HCT116 (cell line): ENCODE data around the gene STAM2.
"Not testable (repeated sequence)": the region's sequence is repeated elsewhere in the genome, so short reads cannot be mapped to it uniquely, and the experiment has no call there.

Source experiments
- ATF3 ChIP-seq: IDR thresholded peaks from 2 replicates; pipeline ENCODE4 v1.6.1; 2012
- CTCF ChIP-seq, 3 experiments: fragments of 200-600 bp in 1 of 3; sonication (generic) in 1 of 3; IDR thresholded peaks in 2 of 3; conservative IDR thresholded peaks in 1 of 3; 2 replicates each; pipeline ENCODE4 v1.5.1; 2012 to 2017; ENCODE audit warnings: low read depth in 2 of 3, low read length in 2 of 3, antibody characterized with exemption in 1 of 3, borderline replicate concordance in 1 of 3, control low read depth in 1 of 3, mild to moderate bottlenecking in 1 of 3, mixed read lengths in 1 of 3, mixed run types in 1 of 3, moderate library complexity in 1 of 3; ENCODE audit not compliant: insufficient read depth in 1 of 3
- EGR1 ChIP-seq: IDR thresholded peaks from 2 replicates; pipeline ENCODE4 v1.6.1; 2012; ENCODE audit warnings: low read depth
- EZH2 ChIP-seq: fragments of 200-600 bp; sonication (generic); IDR thresholded peaks from 2 replicates; pipeline ENCODE4 v1.6.1; 2017; ENCODE audit warnings: antibody characterized with exemption, mixed run types
- EZH2phosphoT487 ChIP-seq: fragments of 200-600 bp; IDR thresholded peaks from 2 replicates; pipeline ENCODE4 v1.6.1; 2018; ENCODE audit warnings: antibody characterized with exemption, borderline replicate concordance
- FOSL1 ChIP-seq: IDR thresholded peaks from 2 replicates; pipeline ENCODE4 v1.6.1; 2012; ENCODE audit warnings: low read depth
- MAX ChIP-seq: IDR thresholded peaks from 2 replicates; pipeline ENCODE4 v1.6.1; 2012
- POLR2A ChIP-seq: IDR thresholded peaks from 2 replicates; pipeline ENCODE4 v1.7.0; 2011; ENCODE audit warnings: borderline replicate concordance; ENCODE audit not compliant: insufficient read depth, insufficient read length; ENCODE audit errors: extremely low read depth
- POLR2AphosphoS5 ChIP-seq: IDR thresholded peaks from 2 replicates; pipeline ENCODE4 v1.6.1; 2011; ENCODE audit warnings: mild to moderate bottlenecking, low read depth, low read length, moderate library complexity
- RAD21 ChIP-seq: IDR thresholded peaks from 2 replicates; pipeline ENCODE4 v1.6.1; 2012; ENCODE audit warnings: low read depth, mild to moderate bottlenecking
- REST ChIP-seq: IDR thresholded peaks from 2 replicates; pipeline ENCODE4 v1.6.1; 2012; ENCODE audit warnings: low read depth
- SIN3A ChIP-seq: IDR thresholded peaks from 2 replicates; pipeline ENCODE4 v1.6.1; 2012; ENCODE audit warnings: low read depth
- TCF7L2 ChIP-seq: IDR thresholded peaks from 2 replicates; pipeline ENCODE4 v1.7.0; 2011; ENCODE audit warnings: borderline replicate concordance, inconsistent platforms; ENCODE audit not compliant: insufficient read depth, insufficient read length; ENCODE audit errors: extremely low read depth
- ZNF274 ChIP-seq: fragments of 200-500 bp; sonication (Bioruptor generic); IDR thresholded peaks from 2 replicates; pipeline ENCODE4 v1.6.1; 2014; ENCODE audit warnings: mild to moderate bottlenecking, low read depth, low read length, inconsistent platforms

- TF ChIP-seq MAX; POLR2A; RAD21; POLR2AphosphoS5; CTCF (IDR thresholded peaks at IDR 0.05 in 2 of 3, conservative IDR thresholded peaks at IDR 0.05 in 1 of 3; ENCODE audit: borderline replicate concordance in 1 of 3, insufficient read depth in 1 of 3, low read depth in 2 of 3, low read length in 2 of 3); EGR1; TCF7L2; EZH2phosphoT487; REST; ATF3; EZH2; FOSL1; SIN3A; ZNF274: not testable (repeated sequence)
Observed at GRCh38 chr2:152160378-152160777, 15.2 kb downstream of the STAM2 start.
